DOHH2 (cell line): Measurements from ENCODE around the gene SGSH.

Source experiments
- H3F3A ChIP-seq: fragments of 200-600 bp; sonication (generic), shearing (Covaris generic); 2 replicates; pipeline ENCODE4 v1.6.0; 2016; ENCODE audit warnings: antibody characterized with exemption, mild to moderate bottlenecking; ENCODE audit not compliant: control insufficient read depth, insufficient read depth
- H3K27ac ChIP-seq: fragments of 200-600 bp; sonication (generic); 2 replicates; pipeline ENCODE4 v1.5.1; 2014; ENCODE audit warnings: low read depth, mild to moderate bottlenecking, low read length, moderate library complexity
- H3K27me3 ChIP-seq: fragments of 200-600 bp; sonication (generic); 2 replicates; pipeline ENCODE4 v1.6.1; 2014; ENCODE audit warnings: mild to moderate bottlenecking, low read length, mixed read lengths; ENCODE audit not compliant: control insufficient read depth
- H3K36me3 ChIP-seq: fragments of 200-600 bp; sonication (generic); 2 replicates; pipeline ENCODE4 v1.6.1; 2014; ENCODE audit warnings: mild to moderate bottlenecking, low read length, moderate library complexity, mixed read lengths; ENCODE audit not compliant: control insufficient read depth
- H3K4me1 ChIP-seq: fragments of 200-600 bp; sonication (generic); 2 replicates; pipeline ENCODE4 v1.6.1; 2014; ENCODE audit warnings: mild to moderate bottlenecking, low read length, mixed read lengths; ENCODE audit not compliant: control insufficient read depth
- H3K4me2 ChIP-seq: fragments of 200-600 bp; sonication (generic); 2 replicates; pipeline ENCODE4 v1.6.0; 2014; ENCODE audit warnings: mild to moderate bottlenecking, low read length, moderate library complexity
- H3K4me3 ChIP-seq: fragments of 200-600 bp; sonication (generic); 2 replicates; pipeline ENCODE4 v1.5.1; 2014; ENCODE audit warnings: mild to moderate bottlenecking, low read length, mixed read lengths
- H3K79me2 ChIP-seq: fragments of 200-600 bp; sonication (generic); 2 replicates; pipeline ENCODE4 v1.6.1; 2014; ENCODE audit warnings: mild to moderate bottlenecking, low read length, mixed read lengths; ENCODE audit not compliant: control insufficient read depth
- H3K9me2 ChIP-seq: fragments of 200-600 bp; sonication (generic); replicated peaks from 2 replicates; pipeline ENCODE4 v1.6.1; 2014; ENCODE audit warnings: mild to moderate bottlenecking, low read length, mixed read lengths; ENCODE audit not compliant: control insufficient read depth
- H3K9me3 ChIP-seq: fragments of 200-600 bp; sonication (generic); 2 replicates; pipeline ENCODE4 v1.6.1; 2014; ENCODE audit warnings: antibody characterized with exemption, low read length, mixed read lengths; ENCODE audit not compliant: control insufficient read depth, insufficient read depth
- H4K20me1 ChIP-seq: fragments of 200-600 bp; sonication (generic); 2 replicates; pipeline ENCODE4 v1.6.0; 2014; ENCODE audit warnings: low read depth, mild to moderate bottlenecking, antibody characterized with exemption, low read length, moderate library complexity; ENCODE audit not compliant: control insufficient read depth, insufficient read depth
- EZH2phosphoT487 ChIP-seq: fragments of 200-600 bp; sonication (generic); IDR thresholded peaks from 2 replicates; pipeline ENCODE4 v1.6.1; 2017; ENCODE audit warnings: borderline replicate concordance, mild to moderate bottlenecking, antibody characterized with exemption, low read length, moderate library complexity, mixed read lengths
- TF ChIP-seq, protein P1 (sequence below): fragments of 200-600 bp; sonication (generic); IDR thresholded peaks from one replicate; pipeline ENCODE4 v1.5.1; 2014; ENCODE audit warnings: antibody characterized with exemption, mild to moderate bottlenecking, low read depth, low read length; ENCODE audit not compliant: poor library complexity, severe bottlenecking

The SGSH gene

DNA sequence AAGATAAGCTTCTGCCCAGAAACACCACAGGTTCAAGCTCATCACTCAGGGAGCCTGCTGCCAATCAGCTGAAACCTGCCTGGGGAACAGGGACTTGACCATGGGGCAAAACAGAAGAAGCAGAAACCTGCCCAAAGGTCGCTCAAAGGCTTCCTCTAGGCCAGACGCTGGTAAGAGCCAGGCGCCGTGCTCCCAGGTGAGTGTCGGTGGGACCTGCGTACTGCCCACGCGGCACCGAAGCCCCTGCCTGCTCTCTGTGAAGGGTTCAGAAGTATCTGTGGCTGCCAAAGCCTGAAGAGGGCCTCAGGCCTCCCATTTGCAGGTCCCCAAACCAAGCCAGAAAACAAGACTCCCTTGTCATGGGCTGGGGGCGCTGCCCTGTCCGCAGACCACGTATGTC is 10.4 kb downstream of the SGSH start:
- Histone ChIP-seq H3K36me3 (no peaks in the 10 kb centered on the region), H3F3A (no peaks in the 10 kb centered on the region), H3K27me3 (no peaks in the 10 kb centered on the region), H3K27ac (no peak overlapping the region), H3K4me2 (no peak overlapping the region), H4K20me1 (no peaks in the 10 kb centered on the region), H3K4me3 (no peak overlapping the region), H3K4me1 (no peaks in the 10 kb centered on the region), H3K9me2 (no peaks in the 10 kb centered on the region), H3K79me2 (no peaks in the 10 kb centered on the region), H3K9me3 (no peaks in the 10 kb centered on the region)
- TF ChIP-seq, protein P1, sequence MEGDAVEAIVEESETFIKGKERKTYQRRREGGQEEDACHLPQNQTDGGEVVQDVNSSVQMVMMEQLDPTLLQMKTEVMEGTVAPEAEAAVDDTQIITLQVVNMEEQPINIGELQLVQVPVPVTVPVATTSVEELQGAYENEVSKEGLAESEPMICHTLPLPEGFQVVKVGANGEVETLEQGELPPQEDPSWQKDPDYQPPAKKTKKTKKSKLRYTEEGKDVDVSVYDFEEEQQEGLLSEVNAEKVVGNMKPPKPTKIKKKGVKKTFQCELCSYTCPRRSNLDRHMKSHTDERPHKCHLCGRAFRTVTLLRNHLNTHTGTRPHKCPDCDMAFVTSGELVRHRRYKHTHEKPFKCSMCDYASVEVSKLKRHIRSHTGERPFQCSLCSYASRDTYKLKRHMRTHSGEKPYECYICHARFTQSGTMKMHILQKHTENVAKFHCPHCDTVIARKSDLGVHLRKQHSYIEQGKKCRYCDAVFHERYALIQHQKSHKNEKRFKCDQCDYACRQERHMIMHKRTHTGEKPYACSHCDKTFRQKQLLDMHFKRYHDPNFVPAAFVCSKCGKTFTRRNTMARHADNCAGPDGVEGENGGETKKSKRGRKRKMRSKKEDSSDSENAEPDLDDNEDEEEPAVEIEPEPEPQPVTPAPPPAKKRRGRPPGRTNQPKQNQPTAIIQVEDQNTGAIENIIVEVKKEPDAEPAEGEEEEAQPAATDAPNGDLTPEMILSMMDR = no peak
- no peak for TF ChIP-seq EZH2phosphoT487

DNA sequence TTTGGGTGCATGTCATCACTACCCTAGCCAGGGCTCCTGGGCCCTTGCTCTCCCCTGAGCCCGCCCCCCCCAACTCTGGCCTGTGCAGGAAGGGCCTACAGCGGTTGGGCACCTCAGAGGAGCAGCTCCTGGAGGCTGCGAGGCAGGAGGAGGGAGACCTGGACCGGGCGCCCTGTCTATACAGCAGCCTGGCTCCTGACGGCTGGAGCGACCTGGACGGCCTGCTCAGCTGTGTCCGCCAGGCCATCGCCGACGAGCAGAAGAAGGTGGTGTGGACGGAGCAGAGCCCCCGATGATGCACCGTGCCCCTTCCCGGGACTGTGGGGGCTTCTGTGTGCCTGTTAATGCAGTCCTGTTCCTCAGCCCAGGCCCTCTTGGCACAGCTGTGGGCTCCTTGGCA is 12.1 kb downstream of the SGSH start:
- H3K4me1 ChIP-seq = no peaks in the 10 kb centered on the region
- TF ChIP-seq, protein P1 = no peak
- TF ChIP-seq EZH2phosphoT487 = no peak
- no peak overlapping the region for H3K4me2 ChIP-seq
- H3K36me3 ChIP-seq = no peaks in the 10 kb centered on the region
- no peaks in the 10 kb centered on the region for H3K9me3 ChIP-seq
- H3K9me2 ChIP-seq = no peaks in the 10 kb centered on the region
- H3K27me3 ChIP-seq = no peaks in the 10 kb centered on the region
- H3F3A ChIP-seq = no peaks in the 10 kb centered on the region
- no peak overlapping the region for H3K27ac ChIP-seq
- no peak overlapping the region for H3K4me3 ChIP-seq
- H3K79me2 ChIP-seq = no peaks in the 10 kb centered on the region
- no peaks in the 10 kb centered on the region for H4K20me1 ChIP-seq

DNA sequence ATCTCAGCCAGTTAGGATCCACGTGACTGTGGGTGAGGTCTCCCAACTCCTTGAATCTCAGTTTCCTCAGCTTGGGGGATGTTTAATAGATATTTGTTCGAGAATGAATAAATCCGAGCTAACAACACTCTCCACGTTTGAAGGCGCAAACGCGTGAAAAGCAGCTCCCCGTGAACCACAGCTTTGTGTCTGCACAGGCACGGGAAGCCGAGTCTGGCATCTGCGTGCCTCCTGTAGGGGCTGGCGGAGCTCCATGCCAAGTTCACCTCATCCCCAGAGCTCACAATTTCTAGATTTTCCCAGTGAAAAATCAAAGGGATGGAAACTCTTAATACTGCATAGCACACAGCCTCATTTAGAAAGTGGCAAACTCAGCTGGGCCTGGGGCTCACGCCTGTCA is 14.3 kb downstream of the SGSH start:
- H3K36me3 ChIP-seq = no peaks in the 10 kb centered on the region
- no peak overlapping the region for H3K27ac ChIP-seq
- no peaks in the 10 kb centered on the region for H3K79me2 ChIP-seq
- no peaks in the 10 kb centered on the region for H3K9me2 ChIP-seq
- no peaks in the 10 kb centered on the region for H3K9me3 ChIP-seq
- H3K4me3 ChIP-seq = no peak overlapping the region
- H3F3A ChIP-seq = no peaks in the 10 kb centered on the region
- no peaks in the 10 kb centered on the region for H4K20me1 ChIP-seq
- no peak for TF ChIP-seq EZH2phosphoT487
- TF ChIP-seq, protein P1 = no peak
- no peak overlapping the region for H3K4me2 ChIP-seq
- no peaks in the 10 kb centered on the region for H3K4me1 ChIP-seq
- no peaks in the 10 kb centered on the region for H3K27me3 ChIP-seq
